ENCODE results near the gene VPS54. TPM values are rescaled to one million over a fixed set of nuclear protein-coding genes. Genes with fewer than 3 reads are reported as not detected.

The VPS54 gene
- total RNA-seq, 2 donors from 2014 or later, result 16.2 to 22.5 TPM

- H3K27ac ChIP-seq, result peak overlapping the region; percentile 99
- no peaks in the 10 kb centered on the region for H3K9me3 ChIP-seq
- H3K9ac ChIP-seq (ENCODE audit: low read depth in 2 of 2, low read length in 2 of 2), result peak overlapping the region; percentile 99
- H3K4me3 ChIP-seq, result peak overlapping the region; percentile 81
- H3K36me3 ChIP-seq, result no peaks in the 10 kb centered on the region
- peak; percentile 74 for DNase-seq
- intact Hi-C loops (cut with DNase I), result no loop called here
- H3K27me3 ChIP-seq, result no peaks in the 10 kb centered on the region
- no peaks in the 10 kb centered on the region for H3K4me1 ChIP-seq
- TF ChIP-seq CTCF (IDR thresholded peaks at IDR 0.05), result no peak
Observed at GRCh38 chr2:63842149-63843061, 176.8 kb downstream of the VPS54 start.

Other genes starting within 250 kb of the VPS54 start
- 100 to 1,000 TPM; 314 to 570 TPM for gene UGP2, start 177.5 kb downstream of the VPS54 start, total RNA-seq
- gene PELI1, start 125.0 kb upstream of the VPS54 start, total RNA-seq, result 10 to 100 TPM; 34.3 to 57.6 TPM

All from colonic mucosa (tissue), 4 donors.